ENCODE measurements around the gene LCN10.

The LCN10 gene

DNA sequence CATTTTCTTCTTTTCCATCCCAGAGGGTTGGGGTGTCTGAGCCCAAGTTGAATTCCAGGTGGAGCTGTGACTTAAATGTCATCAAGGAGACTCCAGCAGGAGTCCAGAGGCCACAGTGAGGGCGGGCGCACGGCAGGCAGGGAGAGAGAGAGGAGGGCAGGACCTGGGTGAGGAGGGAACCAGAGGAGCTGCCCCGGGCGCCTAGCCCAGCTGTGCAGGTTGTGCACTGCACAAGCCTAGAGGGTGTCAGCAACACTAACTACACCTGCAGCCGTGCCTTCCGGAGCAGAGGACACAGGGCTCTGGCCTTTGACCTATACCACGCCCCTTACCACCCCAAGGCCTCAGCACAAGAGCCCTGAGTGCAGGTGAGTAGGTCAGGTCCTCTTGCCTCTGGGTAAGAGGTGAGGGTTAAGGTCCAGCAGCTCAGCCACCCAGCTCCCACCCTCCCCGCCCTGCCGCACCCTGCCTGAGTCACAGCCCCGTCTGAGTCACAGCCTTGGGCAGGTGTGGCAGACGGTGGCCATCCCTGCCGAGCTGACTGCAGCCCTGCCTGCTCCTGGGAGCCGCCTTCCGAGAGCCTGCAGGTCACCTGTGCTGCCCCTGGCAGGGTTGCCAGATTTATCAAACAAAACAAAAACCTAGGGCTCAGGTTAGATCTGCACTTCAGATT, 49.1 kb downstream of the LCN10 start:
- Histone ChIP-seq H3K4me1 (ENCODE audit: insufficient read depth, low read length) (peaks cover 5% of the 10 kb centered on the region; the same call in 1 of the 2 replicates), H3K27ac (ENCODE audit: low read length) (no peak overlapping the region), H3K36me3 (ENCODE audit: insufficient read depth, low read depth, low read length) (no peaks in the 10 kb centered on the region), H3K4me3 (ENCODE audit: low read length) (no peak overlapping the region), H3K9me3 (ENCODE audit: insufficient read depth, low read depth, low read length) (no peaks in the 10 kb centered on the region), H3K27me3 (ENCODE audit: insufficient read depth, low read length) (peaks cover 7% of the 10 kb centered on the region; the same call in 1 of the 2 replicates), H3K9ac (ENCODE audit: low read depth, low read length) (no peak overlapping the region)

DNA sequence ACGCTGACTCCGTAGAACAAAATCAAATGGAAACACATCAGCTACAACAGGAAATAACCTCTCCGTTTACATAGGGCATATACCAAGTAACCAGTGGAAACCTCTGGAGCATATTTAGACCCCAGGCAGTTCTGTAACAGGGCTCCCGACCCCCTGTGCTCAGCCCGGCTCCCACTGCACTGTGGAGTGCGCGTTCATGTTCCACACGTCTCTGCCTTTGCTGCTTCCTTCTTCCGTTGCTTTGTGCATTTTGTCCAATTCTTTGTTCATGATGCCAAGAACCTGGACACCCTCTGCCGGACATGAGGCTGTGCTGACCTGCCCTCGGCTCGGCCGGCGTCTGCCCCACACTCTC, 49.6 kb downstream of the LCN10 start:
- Histone ChIP-seq H3K36me3 (ENCODE audit: insufficient read depth, low read depth, low read length) (no peaks in the 10 kb centered on the region), H3K9ac (ENCODE audit: low read depth, low read length) (no peak overlapping the region), H3K27me3 (ENCODE audit: insufficient read depth, low read length) (peaks cover 12% of the 10 kb centered on the region; the same call in 1 of the 2 replicates), H3K9me3 (ENCODE audit: insufficient read depth, low read depth, low read length) (no peaks in the 10 kb centered on the region), H3K4me3 (ENCODE audit: low read length) (no peak overlapping the region), H3K27ac (ENCODE audit: low read length) (no peak overlapping the region), H3K4me1 (ENCODE audit: insufficient read depth, low read length) (peaks cover 5% of the 10 kb centered on the region; the same call in 1 of the 2 replicates)

DNA sequence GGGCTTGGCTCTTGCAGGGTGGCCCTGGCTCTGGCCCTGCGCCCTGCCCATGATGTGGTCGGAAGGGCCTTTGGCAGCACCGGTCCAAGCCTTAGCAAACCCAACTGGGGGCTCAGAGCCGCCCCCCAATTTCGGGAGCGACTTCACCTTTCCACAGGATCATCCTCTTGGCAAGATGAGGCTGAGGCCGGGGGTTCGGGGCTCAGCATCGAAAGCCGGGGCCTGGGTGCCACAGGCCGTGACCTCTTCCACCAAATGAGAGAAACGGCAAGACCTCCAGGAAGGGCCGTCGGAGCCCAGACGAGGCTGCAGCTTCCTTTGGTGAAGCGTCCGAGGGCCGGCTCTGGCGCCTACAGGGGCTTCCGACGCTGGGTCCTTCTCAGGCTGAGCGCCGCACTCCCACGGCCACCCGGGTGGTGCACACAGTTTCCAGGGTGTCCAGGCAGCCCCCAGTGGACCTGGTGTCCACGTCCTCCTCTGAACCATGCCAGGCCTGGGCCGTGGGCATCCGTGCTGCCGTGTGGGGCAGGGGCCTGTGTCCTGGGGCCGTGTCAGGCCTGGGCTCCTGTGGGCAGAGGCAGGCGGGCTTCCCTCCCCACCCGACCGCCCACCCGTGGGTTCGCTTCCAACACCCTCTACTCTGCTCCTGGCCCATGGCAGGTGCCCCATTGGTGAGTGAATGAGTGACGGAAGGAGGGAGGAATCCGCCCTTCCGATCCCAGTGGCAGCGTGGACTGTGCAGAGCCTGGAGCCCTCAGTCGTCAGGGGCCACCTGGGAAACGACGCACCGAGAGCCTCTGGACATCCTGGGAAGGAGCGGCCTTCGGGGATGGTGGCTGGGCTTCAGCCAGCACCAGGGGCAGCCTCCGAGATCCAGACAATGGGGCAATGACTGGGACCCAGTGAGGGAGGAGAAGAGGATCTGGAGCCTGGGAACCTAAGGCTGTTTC, 50.3 kb downstream of the LCN10 start:
- peaks cover 17% of the 10 kb centered on the region; the same call in 1 of the 2 replicates for H3K27me3 ChIP-seq (ENCODE audit: insufficient read depth, low read length)
- H3K27ac ChIP-seq (ENCODE audit: low read length), result no peak overlapping the region
- no peak overlapping the region for H3K9ac ChIP-seq (ENCODE audit: low read depth, low read length)

DNA sequence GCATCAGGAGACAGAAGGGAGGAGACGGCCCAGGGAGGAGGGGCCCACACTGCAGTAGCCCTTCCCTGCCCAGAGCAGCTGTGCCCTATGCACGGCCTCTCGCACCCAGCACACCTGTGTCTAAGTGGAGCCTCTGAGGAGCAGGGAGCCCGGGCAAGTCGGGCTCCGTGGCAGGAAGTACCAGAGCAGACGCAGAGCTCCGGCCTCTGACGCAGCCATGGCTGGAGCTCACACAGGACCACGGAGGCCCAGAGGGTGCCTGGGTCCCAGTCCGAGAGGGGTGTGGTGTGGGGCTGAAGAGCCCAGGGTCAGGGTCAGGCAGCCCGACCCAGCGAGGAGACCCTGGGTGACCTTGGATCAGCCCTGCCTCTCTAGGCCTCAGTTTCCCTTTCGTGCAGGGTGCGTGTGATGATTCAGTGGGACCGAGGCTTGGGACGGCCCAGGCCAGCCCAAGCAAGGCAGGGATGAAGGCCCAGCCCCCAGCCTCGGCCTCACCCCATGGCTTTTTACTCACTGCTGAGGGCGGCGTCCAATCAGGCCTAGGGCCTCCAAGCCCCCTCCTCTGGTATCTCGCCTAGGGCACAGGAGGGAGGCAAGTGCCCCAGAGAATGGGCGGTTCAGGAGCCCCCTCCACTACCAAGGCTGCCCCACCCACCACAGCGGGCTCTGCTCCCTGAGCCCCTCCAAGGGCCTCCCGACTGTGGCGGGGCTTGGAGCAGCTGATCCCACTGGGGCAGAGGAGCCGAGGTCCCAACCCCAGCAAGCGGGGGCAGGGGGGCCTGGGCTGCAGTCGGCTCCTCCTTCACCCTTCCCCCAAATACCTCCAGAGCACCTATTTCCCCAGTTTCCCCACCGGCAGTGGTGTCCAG, 51.2 kb downstream of the LCN10 start:
- H3K9ac ChIP-seq (ENCODE audit: low read depth, low read length), result no peak overlapping the region
- H3K4me3 ChIP-seq (ENCODE audit: low read length), result no peak overlapping the region
- no peak overlapping the region for H3K27ac ChIP-seq (ENCODE audit: low read length)
- no peaks in the 10 kb centered on the region for H3K9me3 ChIP-seq (ENCODE audit: insufficient read depth, low read depth, low read length)
- peaks cover 5% of the 10 kb centered on the region; the same call in 1 of the 2 replicates for H3K4me1 ChIP-seq (ENCODE audit: insufficient read depth, low read length)
- no peaks in the 10 kb centered on the region for H3K36me3 ChIP-seq (ENCODE audit: insufficient read depth, low read depth, low read length)
- H3K27me3 ChIP-seq (ENCODE audit: insufficient read depth, low read length), result peaks cover 18% of the 10 kb centered on the region; the same call in 1 of the 2 replicates

More for the DNA sequence above, 50.3 kb downstream of the LCN10 start:
- H3K4me3 ChIP-seq (ENCODE audit: low read length), result no peak overlapping the region
- H3K4me1 ChIP-seq (ENCODE audit: insufficient read depth, low read length), result peaks cover 5% of the 10 kb centered on the region; the same call in 1 of the 2 replicates
- no peaks in the 10 kb centered on the region for H3K9me3 ChIP-seq (ENCODE audit: insufficient read depth, low read depth, low read length)
- H3K36me3 ChIP-seq (ENCODE audit: insufficient read depth, low read depth, low read length), result no peaks in the 10 kb centered on the region

DNA sequence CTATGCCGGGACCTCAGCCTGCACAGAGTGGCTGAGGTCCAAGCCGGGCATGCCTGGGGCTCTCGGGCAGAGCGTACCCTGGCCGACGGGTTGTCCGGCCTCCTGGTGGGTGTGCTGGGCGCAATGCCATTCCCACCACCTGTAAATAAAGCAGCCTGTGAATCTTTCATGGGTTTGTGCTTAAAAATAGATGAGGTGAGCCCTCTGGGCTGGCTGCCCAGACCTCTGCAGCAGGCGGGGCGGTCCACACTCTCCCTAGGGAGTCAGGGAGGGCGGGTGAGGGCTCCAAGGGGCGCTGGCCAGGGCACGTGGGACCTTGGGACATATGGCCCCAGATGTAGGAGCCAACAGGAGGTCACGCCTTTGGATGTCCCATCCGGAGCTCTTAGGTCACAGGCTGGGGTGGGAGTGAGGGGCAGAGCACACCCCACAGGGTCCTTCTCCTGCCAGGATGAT, 51.9 kb downstream of the LCN10 start:
- Histone ChIP-seq H3K4me3 (ENCODE audit: low read length) (no peak overlapping the region), H3K36me3 (ENCODE audit: insufficient read depth, low read depth, low read length) (no peaks in the 10 kb centered on the region), H3K4me1 (ENCODE audit: insufficient read depth, low read length) (peaks cover 5% of the 10 kb centered on the region; the same call in 1 of the 2 replicates), H3K27ac (ENCODE audit: low read length) (no peak overlapping the region), H3K9me3 (ENCODE audit: insufficient read depth, low read depth, low read length) (no peaks in the 10 kb centered on the region), H3K27me3 (ENCODE audit: insufficient read depth, low read length) (peaks cover 25% of the 10 kb centered on the region), H3K9ac (ENCODE audit: low read depth, low read length) (no peak overlapping the region)

DNA sequence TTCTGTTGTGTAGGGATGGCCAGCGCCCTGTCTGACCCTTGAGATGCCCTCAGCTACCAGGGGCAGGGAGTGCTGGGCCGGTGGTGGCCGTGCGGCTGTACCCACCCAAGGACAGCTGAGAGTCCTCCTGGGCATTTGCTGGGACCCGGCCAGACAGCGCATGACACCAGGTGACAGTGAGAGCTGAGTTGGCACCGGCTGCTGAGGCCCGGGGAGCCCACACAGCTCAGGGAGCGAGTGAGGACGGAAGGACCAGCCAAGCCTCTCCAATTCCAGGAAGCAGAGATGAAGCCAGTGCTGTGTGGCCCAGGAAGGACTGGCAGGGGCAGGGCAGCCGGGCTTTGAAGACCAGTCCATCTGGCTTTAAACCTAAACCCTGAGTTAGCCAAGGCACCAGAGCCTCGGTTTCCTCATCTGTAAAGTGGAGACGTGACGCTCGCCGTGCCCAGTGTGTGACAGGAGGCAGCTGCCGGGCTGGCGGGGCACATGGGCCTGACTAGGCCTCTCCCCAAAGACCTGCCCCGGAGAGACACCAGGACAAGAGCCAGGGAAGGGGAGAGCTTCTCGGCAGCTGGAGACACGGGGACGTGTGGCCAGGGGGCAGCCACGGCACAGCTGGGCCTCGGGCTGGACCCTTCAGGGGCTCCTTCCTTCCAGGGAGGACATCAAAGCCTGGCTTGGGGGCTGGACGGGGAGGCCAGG, 52.5 kb downstream of the LCN10 start:
- H3K9me3 ChIP-seq (ENCODE audit: insufficient read depth, low read depth, low read length), result no peaks in the 10 kb centered on the region
- H3K4me1 ChIP-seq (ENCODE audit: insufficient read depth, low read length), result peaks cover 5% of the 10 kb centered on the region; the same call in 1 of the 2 replicates
- no peak overlapping the region for H3K27ac ChIP-seq (ENCODE audit: low read length)
- no peaks in the 10 kb centered on the region for H3K36me3 ChIP-seq (ENCODE audit: insufficient read depth, low read depth, low read length)
- no peak overlapping the region for H3K4me3 ChIP-seq (ENCODE audit: low read length)
- H3K9ac ChIP-seq (ENCODE audit: low read depth, low read length), result no peak overlapping the region
- H3K27me3 ChIP-seq (ENCODE audit: insufficient read depth, low read length), result peaks cover 31% of the 10 kb centered on the region

DNA sequence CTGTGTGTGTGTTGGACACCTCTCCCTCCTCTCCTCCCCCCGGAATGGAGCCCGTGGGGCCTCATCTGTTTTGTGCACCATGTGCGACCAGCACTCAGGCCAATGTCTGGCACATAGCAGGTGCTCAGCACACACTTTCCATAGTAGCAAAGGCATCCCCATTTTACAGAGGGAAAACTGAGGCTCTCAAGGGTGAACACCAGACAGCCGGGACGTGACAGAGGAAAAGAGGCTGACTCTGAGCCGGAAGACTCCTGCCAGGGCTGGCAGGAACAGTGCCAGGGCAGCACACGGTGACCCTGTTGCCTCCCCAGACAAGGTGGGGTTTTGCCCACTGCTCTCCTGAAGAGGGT, 53.7 kb downstream of the LCN10 start:
- no peak overlapping the region for H3K4me3 ChIP-seq (ENCODE audit: low read length)
- no peak overlapping the region for H3K27ac ChIP-seq (ENCODE audit: low read length)
- no peak overlapping the region for H3K9ac ChIP-seq (ENCODE audit: low read depth, low read length)
- H3K4me1 ChIP-seq (ENCODE audit: insufficient read depth, low read length), result peaks cover 5% of the 10 kb centered on the region; the same call in 1 of the 2 replicates
- H3K27me3 ChIP-seq (ENCODE audit: insufficient read depth, low read length), result peaks cover 32% of the 10 kb centered on the region
- no peaks in the 10 kb centered on the region for H3K36me3 ChIP-seq (ENCODE audit: insufficient read depth, low read depth, low read length)
- no peaks in the 10 kb centered on the region for H3K9me3 ChIP-seq (ENCODE audit: insufficient read depth, low read depth, low read length)

DNA sequence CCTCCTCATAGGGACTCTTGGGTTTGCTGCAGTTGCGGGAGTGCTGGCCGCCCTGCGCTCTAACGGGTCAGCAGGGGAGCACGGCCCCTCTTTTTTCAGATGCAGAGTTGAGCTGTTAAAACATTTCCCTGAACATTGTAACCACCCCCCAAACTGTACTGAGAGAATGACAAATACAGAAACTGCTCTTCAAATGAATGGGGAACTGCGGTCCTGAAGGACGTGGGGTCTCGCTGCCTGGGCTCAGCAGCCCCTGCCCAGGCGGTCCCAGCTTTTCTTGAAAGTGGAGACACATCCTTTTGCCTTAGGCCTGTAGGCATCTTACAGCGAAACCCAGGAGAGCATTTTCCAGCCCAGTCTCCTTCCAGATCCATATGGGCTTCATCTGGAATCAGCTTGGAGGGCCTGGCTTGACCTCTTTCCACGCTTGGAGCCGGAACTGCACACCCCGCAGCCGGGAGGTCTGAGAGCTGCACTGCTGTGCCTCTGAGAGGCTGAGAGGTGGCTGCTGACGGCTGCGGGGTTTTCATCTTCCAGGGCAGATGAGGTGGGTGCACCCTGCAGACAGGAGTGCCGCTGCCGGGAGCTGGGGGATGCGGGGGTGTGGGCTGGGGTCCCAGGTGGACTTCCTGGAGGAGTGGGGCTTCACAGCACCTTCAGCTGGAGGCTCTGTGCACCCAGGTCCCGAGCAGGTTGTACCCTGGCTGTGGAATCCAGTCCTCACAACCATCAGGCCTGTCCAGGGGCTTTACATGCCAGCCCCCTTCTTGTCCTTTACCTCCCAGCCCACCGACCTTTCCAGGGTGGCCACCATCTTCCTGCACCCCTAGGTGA, 54.2 kb downstream of the LCN10 start:
- Histone ChIP-seq H3K9me3 (ENCODE audit: insufficient read depth, low read depth, low read length) (no peaks in the 10 kb centered on the region), H3K27ac (ENCODE audit: low read length) (no peak overlapping the region), H3K4me1 (ENCODE audit: insufficient read depth, low read length) (peaks cover 5% of the 10 kb centered on the region; the same call in 1 of the 2 replicates), H3K9ac (ENCODE audit: low read depth, low read length) (no peak overlapping the region), H3K4me3 (ENCODE audit: low read length) (no peak overlapping the region; the same call in 1 of the 2 replicates), H3K36me3 (ENCODE audit: insufficient read depth, low read depth, low read length) (no peaks in the 10 kb centered on the region), H3K27me3 (ENCODE audit: insufficient read depth, low read length) (peaks cover 32% of the 10 kb centered on the region)

Measured in iPS-20b (cell line).